Pancreas (tissue), 10 donors: ENCODE results near the gene HSPD1. TPM values are rescaled to one million over a fixed set of nuclear protein-coding genes. Genes with fewer than 3 reads are reported as not detected.

ENCODE experiments used
- ATAC-seq, 4 donors: fragments of 200-7000 bp; cut with Tn5 transposase; one replicate each; pipeline versions ENCODE4 v1.8.0 to v1.9.1; 2020; ENCODE audit warnings: mild to moderate bottlenecking in 4 of 4, moderate library complexity in 4 of 4
- DNase-seq, 6 donors: peaks; one replicate each; pipeline ENCODE4 v3.0.0-alpha.2; 2020
- FAIRE-seq: peaks from 2 replicates; lab custom pipeline; 2012; peaks lifted over from hg19 to GRCh38; lab: Jason Lieb, UNC
- H3K27ac ChIP-seq, 4 donors: fragments of 200-600 bp; sonication (generic); 1 replicate in 3 of 4; 2 replicates in 1 of 4; pipeline versions ENCODE4 v1.5.0 to v1.8.0; 2020
- H3K27me3 ChIP-seq, 4 donors: fragments of 200-600 bp; one replicate each; pipeline ENCODE4 v1.8.0; 2021
- H3K36me3 ChIP-seq, 3 donors: fragments of 200-600 bp; sonication (generic) in 1 of 3; one replicate each; pipeline versions ENCODE4 v1.5.0 to v1.8.0; 2020 to 2021
- H3K4me1 ChIP-seq, 3 donors: fragments of 200-600 bp; one replicate each; pipeline ENCODE4 v1.8.0; 2021
- H3K4me3 ChIP-seq, 4 donors: fragments of 200-600 bp; sonication (generic) in 2 of 4; one replicate each; pipeline versions ENCODE4 v1.5.0 to v1.8.0; 2020 to 2021
- H3K9me3 ChIP-seq, 4 donors: fragments of 200-600 bp; one replicate each; pipeline ENCODE4 v1.8.0; 2021
- CTCF ChIP-seq, 4 donors: fragments of 200-600 bp; sonication (generic) in 3 of 4; IDR thresholded peaks; one replicate each; pipeline versions ENCODE4 v1.5.0 to v1.8.0; 2021; ENCODE audit warnings: antibody characterized with exemption in 4 of 4
- WGBS, 2 donors: extraction: QIAGEN DNeasy Blood & Tissue Kit; methylation state at CpG; one replicate each; pipeline ENCODE4 v1.1.7; 2013; 5-methylcytosine and 5-hydroxymethylcytosine counted together
- intact Hi-C, 3 donors: fragments of 100-400 bp; cut with DNase I; formaldehyde crosslinking; loops; one replicate each; pipeline versions ENCODE4 v1.11.1 to v1.14.2; 2022
- polyA plus RNA-seq, 2 donors: library from polyadenylated mRNA; stranded (reverse); fragments of 200-250 nt; gene quantifications; one replicate each; pipeline ENCODE4 v1.2.3, GENCODE V29; 2013
- total RNA-seq, 6 donors: library from RNA; stranded (reverse); fragmentation: NEBNext Ultra II Directional in 4 of 6; extraction: Animal tissue kit (Norgen Biotek cat#: 25700) in 4 of 6; gene quantifications; one replicate each; pipeline versions ENCODE4 v1.2.1 to v1.2.4, GENCODE V29; 2021 to 2023
- donor health status: healthy with polysubstance abuse.
- donor health status: DM: no; HTN: no; CAD: no; lungs with moderate emphysema.
- donor health status: DM: no; HTN: no; CAD: no.
- donor health status: control.
- donor health status: control.
- donor health status: Bipolar disorder and iron deficiency.
- donor health status: DM: yes; HTN: yes; CAD: no.
- donor health status: DM: no; HTN: no; CAD: no.
- donor health status: DM: no; HTN: no; CAD: no.
- donor health status: DM: yes; HTN: yes; CAD: no.

The HSPD1 gene
- total and polyA plus RNA-seq, 8 donors, result 94.8 to 181 (median 137) TPM

- Histone ChIP-seq H3K4me3 (no peak overlapping the region), H3K27ac (no peak overlapping the region), H3K27me3 (no peaks in the 10 kb centered on the region), H3K4me1 (no peaks in the 10 kb centered on the region), H3K9me3 (no peaks in the 10 kb centered on the region), H3K36me3 (peaks cover 0 to 40% (median 0%) of the 10 kb centered on the region in 3 donors)
- ATAC-seq (no peak), DNase-seq (no peak), FAIRE-seq (no peak)
- intact Hi-C loops, result no loop called here
- TF ChIP-seq CTCF (IDR thresholded peaks at IDR 0.05), result no peak
- whole genome bisulfite sequencing, 2 donors, result 73 to 76% methylated on average over 1 of the region's 1 CpG
These were observed 40.1 kb upstream of the HSPD1 start for GRCh38 chr2:197539734-197540133.

- Histone ChIP-seq H3K27me3 (no peaks in the 10 kb centered on the region), H3K36me3 (peaks cover 0 to 28% (median 0%) of the 10 kb centered on the region in 3 donors), H3K27ac (no peak overlapping the region), H3K4me3 (no peak overlapping the region), H3K9me3 (no peaks in the 10 kb centered on the region), H3K4me1 (no peaks in the 10 kb centered on the region)
- intact Hi-C loops, result no loop called here
- FAIRE-seq, result no peak
- ATAC-seq, result no peak
- no peak for DNase-seq
- 35 to 49% methylated on average over 2 of the region's 2 CpGs for WGBS, 2 donors
- no peak for TF ChIP-seq CTCF (IDR thresholded peaks at IDR 0.05)
These were observed 38.8 kb upstream of the HSPD1 start for GRCh38 chr2:197538412-197538811.

GRCh38 chr2:197517150-197517549 lies 17.5 kb upstream of the HSPD1 start:
- DNase-seq (no peak), ATAC-seq (no peak), FAIRE-seq (no peak)
- Histone ChIP-seq H3K27me3 (no peaks in the 10 kb centered on the region), H3K9me3 (no peaks in the 10 kb centered on the region), H3K4me1 (peaks cover 0 to 14% (median 7%) of the 10 kb centered on the region in 3 donors), H3K36me3 (no peaks in the 10 kb centered on the region), H3K4me3 (peak overlapping the region; percentile 58 to 82 (median 82)), H3K27ac (no peak overlapping the region)
- TF ChIP-seq CTCF (IDR thresholded peaks at IDR 0.05), result no peak
- intact Hi-C loops, result no loop called here
- WGBS, 2 donors, result 11 to 15% methylated on average over 2 of the region's 2 CpGs

GRCh38 chr2:197516393-197516761 lies 16.7 kb upstream of the HSPD1 start:
- intact Hi-C loops, result no loop called here
- 1% methylated on average over 17 of the region's 17 CpGs for whole genome bisulfite sequencing, 2 donors
- peak in 3 of 6 donors; percentile 29 to 87 (median 46) for DNase-seq
- H3K27me3 ChIP-seq, result no peaks in the 10 kb centered on the region
- H3K36me3 ChIP-seq, result no peaks in the 10 kb centered on the region
- H3K27ac ChIP-seq, result peak overlapping the region; percentile 84 to 98 (median 91)
- no peak for TF ChIP-seq CTCF (IDR thresholded peaks at IDR 0.05)
- no peak for FAIRE-seq
- no peaks in the 10 kb centered on the region for H3K9me3 ChIP-seq
- H3K4me3 ChIP-seq, result peak overlapping the region; percentile 58 to 82 (median 82)
- peaks cover 0 to 14% (median 7%) of the 10 kb centered on the region in 3 donors for H3K4me1 ChIP-seq
- ATAC-seq, result peak; percentile 35 to 57 (median 42)

- DNase-seq (peak; percentile 95 to 98 (median 97)), ATAC-seq (peak; percentile 97 to 99 (median 98)), FAIRE-seq (no peak)
- Histone ChIP-seq H3K4me3 (peak within 1 kb of the TSS; percentile 58 to 82 (median 82)), H3K9me3 (no peaks in the 10 kb centered on the region), H3K27me3 (no peaks in the 10 kb centered on the region), H3K36me3 (no peaks in the 10 kb centered on the region), H3K27ac (peak within 1 kb of the TSS; percentile 84 to 98 (median 91)), H3K4me1 (peaks cover 0 to 14% (median 7%) of the 10 kb centered on the region in 3 donors)
- 0 to 1% methylated on average over 64 to 66 of the region's 66 CpGs for WGBS, 2 donors
- intact Hi-C loops, result no loop called here
- no peak for TF ChIP-seq CTCF (IDR thresholded peaks at IDR 0.05)
These were observed 16.2 kb upstream of the HSPD1 start, which contains the start of gene MOB4 for GRCh38 chr2:197515739-197516392. MOB4 (plus strand) TSS chr2:197516066; CDS start chr2:197516087, 21 bp downstream.
